Colonic mucosa (tissue), 4 donors: ENCODE data around the gene LARP7. TPM values are rescaled to one million over a fixed set of nuclear protein-coding genes. Genes with fewer than 3 reads are reported as not detected.

Source experiments
- DNase-seq: peaks from one replicate; pipeline ENCODE4 v3.0.0-alpha.2; 2020
- H3K27ac ChIP-seq: fragments of 200-600 bp; one replicate; pipeline ENCODE4 v1.8.0; 2021
- H3K27me3 ChIP-seq: fragments of 200-600 bp; one replicate; pipeline ENCODE4 v1.8.0; 2021
- H3K36me3 ChIP-seq: fragments of 200-600 bp; one replicate; pipeline ENCODE4 v1.8.0; 2021
- H3K4me1 ChIP-seq: fragments of 200-600 bp; one replicate; pipeline ENCODE4 v1.8.0; 2021; ENCODE audit warnings: mild to moderate bottlenecking
- H3K4me3 ChIP-seq: fragments of 200-600 bp; one replicate; pipeline ENCODE4 v1.8.0; 2021
- H3K9ac ChIP-seq, 2 donors: one replicate each; pipeline ENCODE4 v1.7.0; 2013; ENCODE audit warnings: control low read depth in 2 of 2, low read depth in 2 of 2, low read length in 2 of 2
- H3K9me3 ChIP-seq: fragments of 200-600 bp; one replicate; pipeline ENCODE4 v1.8.0; 2021
- intact Hi-C: fragments of 100-400 bp; cut with DNase I; formaldehyde crosslinking; loops from one replicate; pipeline ENCODE4 v1.14.1; 2022
- total RNA-seq, 2 donors: library from RNA; stranded (reverse); fragmentation: NEBNext Ultra II Directional in 1 of 2; extraction: Animal tissue kit (Norgen Biotek cat#: 25700) in 1 of 2; gene quantifications; one replicate each; pipeline ENCODE4 v1.2.1, GENCODE V29; 2021
- TF ChIP-seq, protein P1 (sequence below): fragments of 200-600 bp; IDR thresholded peaks from one replicate; pipeline ENCODE4 v1.8.0; 2022; ENCODE audit warnings: antibody characterized with exemption, mild to moderate bottlenecking
- donor health status: healthy.
- donor health status: DM: no; HTN: no; CAD: no.
- donor health status: DM: no; HTN: no; CAD: no.

The LARP7 gene
- total RNA-seq, 2 donors from 2014 or later: 35.3 to 36.1 TPM

- DNase-seq: no peak
- intact Hi-C loops: no loop called here
- H3K9me3 ChIP-seq: no peaks in the 10 kb centered on the region
- TF ChIP-seq, protein P1, sequence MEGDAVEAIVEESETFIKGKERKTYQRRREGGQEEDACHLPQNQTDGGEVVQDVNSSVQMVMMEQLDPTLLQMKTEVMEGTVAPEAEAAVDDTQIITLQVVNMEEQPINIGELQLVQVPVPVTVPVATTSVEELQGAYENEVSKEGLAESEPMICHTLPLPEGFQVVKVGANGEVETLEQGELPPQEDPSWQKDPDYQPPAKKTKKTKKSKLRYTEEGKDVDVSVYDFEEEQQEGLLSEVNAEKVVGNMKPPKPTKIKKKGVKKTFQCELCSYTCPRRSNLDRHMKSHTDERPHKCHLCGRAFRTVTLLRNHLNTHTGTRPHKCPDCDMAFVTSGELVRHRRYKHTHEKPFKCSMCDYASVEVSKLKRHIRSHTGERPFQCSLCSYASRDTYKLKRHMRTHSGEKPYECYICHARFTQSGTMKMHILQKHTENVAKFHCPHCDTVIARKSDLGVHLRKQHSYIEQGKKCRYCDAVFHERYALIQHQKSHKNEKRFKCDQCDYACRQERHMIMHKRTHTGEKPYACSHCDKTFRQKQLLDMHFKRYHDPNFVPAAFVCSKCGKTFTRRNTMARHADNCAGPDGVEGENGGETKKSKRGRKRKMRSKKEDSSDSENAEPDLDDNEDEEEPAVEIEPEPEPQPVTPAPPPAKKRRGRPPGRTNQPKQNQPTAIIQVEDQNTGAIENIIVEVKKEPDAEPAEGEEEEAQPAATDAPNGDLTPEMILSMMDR: no peak
- H3K9ac ChIP-seq: no peak overlapping the region
- no peak overlapping the region for H3K27ac ChIP-seq
- H3K36me3 ChIP-seq: no peaks in the 10 kb centered on the region
- no peak overlapping the region for H3K4me3 ChIP-seq
- H3K27me3 ChIP-seq: no peaks in the 10 kb centered on the region
- no peaks in the 10 kb centered on the region for H3K4me1 ChIP-seq
Observed at GRCh38 chr4:112673686-112674085, 36.7 kb downstream of the LARP7 start.

DNA sequence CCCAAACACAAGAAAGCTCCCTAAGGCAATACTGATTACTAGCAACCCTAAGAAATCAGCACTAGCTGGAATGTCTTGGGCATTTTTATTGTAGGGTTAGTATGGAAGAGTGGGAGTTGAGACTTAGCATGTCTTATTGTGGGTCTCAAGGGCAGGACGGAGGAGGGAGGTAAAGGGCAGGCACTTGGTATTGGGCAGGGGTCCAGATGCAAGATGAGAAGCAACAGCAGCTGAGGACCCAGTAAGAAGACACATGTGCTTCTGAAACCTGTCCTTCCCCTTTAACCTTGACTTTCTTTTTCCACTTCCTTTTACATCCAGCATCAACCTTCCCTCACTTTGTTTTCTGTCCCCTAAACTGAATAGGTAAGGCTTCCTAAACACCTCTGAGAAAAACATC, 37.4 kb downstream of the LARP7 start:
- no peaks in the 10 kb centered on the region for H3K36me3 ChIP-seq
- no peak overlapping the region for H3K4me3 ChIP-seq
- no peaks in the 10 kb centered on the region for H3K9me3 ChIP-seq
- intact Hi-C loops: no loop called here
- H3K4me1 ChIP-seq: no peaks in the 10 kb centered on the region
- no peak for DNase-seq
- H3K9ac ChIP-seq: no peak overlapping the region
- TF ChIP-seq, protein P1: no peak
- no peaks in the 10 kb centered on the region for H3K27me3 ChIP-seq
- H3K27ac ChIP-seq: no peak overlapping the region

- Histone ChIP-seq H3K4me3 (no peak overlapping the region), H3K9me3 (no peaks in the 10 kb centered on the region), H3K27ac (no peak overlapping the region), H3K27me3 (no peaks in the 10 kb centered on the region), H3K36me3 (no peaks in the 10 kb centered on the region), H3K9ac (no peak overlapping the region), H3K4me1 (no peaks in the 10 kb centered on the region)
- intact Hi-C loops: no loop called here
- no peak for DNase-seq
- TF ChIP-seq, protein P1: no peak
Observed at GRCh38 chr4:112677519-112678091, 40.7 kb downstream of the LARP7 start.

DNA sequence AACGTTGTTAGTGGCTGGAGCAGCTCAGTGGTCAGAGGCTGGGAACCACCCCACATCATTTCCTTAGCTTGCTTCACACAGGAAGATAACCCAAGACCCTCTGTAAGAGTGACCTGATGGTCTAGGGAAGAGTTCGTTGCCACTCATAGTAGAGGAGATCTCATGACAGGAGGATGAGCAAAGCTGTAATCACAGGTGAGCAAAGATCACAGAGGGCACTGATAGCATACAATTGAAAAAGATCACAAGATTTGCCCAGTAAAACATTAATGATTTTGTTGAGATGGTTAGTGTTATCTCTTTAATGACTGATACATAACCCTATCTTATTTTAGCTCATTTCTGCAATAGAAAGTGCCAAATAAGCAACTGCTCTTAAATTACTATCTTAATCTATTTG, 44.1 kb downstream of the LARP7 start:
- Histone ChIP-seq H3K9ac (no peak overlapping the region), H3K4me3 (no peak overlapping the region), H3K27me3 (no peaks in the 10 kb centered on the region), H3K36me3 (no peaks in the 10 kb centered on the region), H3K4me1 (no peaks in the 10 kb centered on the region), H3K9me3 (no peaks in the 10 kb centered on the region), H3K27ac (no peak overlapping the region)
- TF ChIP-seq, protein P1: no peak
- intact Hi-C loops: no loop called here
- no peak for DNase-seq

DNA sequence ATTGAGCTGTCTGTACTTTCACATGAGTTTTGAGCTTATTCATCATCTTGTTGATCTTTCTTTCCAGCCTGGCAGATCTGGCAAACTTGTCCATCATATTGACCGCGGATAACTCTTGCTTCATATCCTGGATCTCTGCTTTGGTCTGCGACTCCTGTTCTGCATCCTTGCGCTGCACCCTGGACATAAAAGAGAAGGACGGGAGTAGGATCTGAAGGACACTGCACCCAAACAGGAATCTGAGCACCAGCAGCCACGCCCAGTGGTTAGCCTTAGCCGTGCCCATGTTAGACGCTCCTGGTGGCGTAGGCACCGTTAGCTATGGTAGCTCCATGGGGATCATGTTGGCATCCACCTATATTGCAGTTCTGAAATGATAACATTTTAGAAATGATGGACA, 56.6 kb downstream of the LARP7 start:
- Histone ChIP-seq H3K27me3 (no peaks in the 10 kb centered on the region), H3K4me1 (no peaks in the 10 kb centered on the region), H3K4me3 (no peak overlapping the region), H3K36me3 (no peaks in the 10 kb centered on the region), H3K9me3 (no peaks in the 10 kb centered on the region), H3K9ac (no peak overlapping the region), H3K27ac (no peak overlapping the region)
- TF ChIP-seq, protein P1: no peak
- intact Hi-C loops: no loop called here
- DNase-seq: no peak
